ENCODE results near the gene RASAL1. TPM values are rescaled to one million over a fixed set of nuclear protein-coding genes. Genes with fewer than 3 reads are reported as not detected.

RASAL1 gene
- total RNA-seq, 2 experiments from 2014 or later, result 2.6 to 3.2 TPM

GRCh38 chr12:113071135-113072112, 64.1 kb downstream of the RASAL1 start:
- CTCF ChIA-PET, result interaction anchor here (0.6 to 3.1 kb wide), 7 partner anchors 18 to 332 kb away, joined by 3 to 11 read pairs (median 5); partner anchors contain the start of gene SDS
- Mint-ChIP-seq H3K36me3 (ENCODE audit: low read depth) (no peaks in the 10 kb centered on the region), H3K27ac (peak overlapping the region; percentile 83), H3K4me3 (peak overlapping the region; percentile 54), H3K4me1 (ENCODE audit: low read depth) (peaks cover 62% of the 10 kb centered on the region), H3K9me3 (no peaks in the 10 kb centered on the region), H3K27me3 (ENCODE audit: low read depth) (no peaks in the 10 kb centered on the region)
- intact Hi-C loops (cut with micrococcal nuclease), result no loop called here
- no peak for DNase-seq

GRCh38 chr12:113070117-113070906, 65.2 kb downstream of the RASAL1 start:
- intact Hi-C loops (cut with micrococcal nuclease), result loop anchor here (1.0 kb wide), 2 partner anchors 19 to 22 kb away; no protein-coding TSS in a partner anchor

GRCh38 chr12:113069751-113070116, 65.8 kb downstream of the RASAL1 start:
- Mint-ChIP-seq H3K36me3 (ENCODE audit: low read depth) (no peaks in the 10 kb centered on the region), H3K9me3 (no peaks in the 10 kb centered on the region), H3K4me1 (ENCODE audit: low read depth) (peaks cover 59% of the 10 kb centered on the region), H3K4me3 (no peak overlapping the region), H3K27me3 (ENCODE audit: low read depth) (no peaks in the 10 kb centered on the region), H3K27ac (peak overlapping the region; percentile 83)
- DNase-seq, result no peak
- CTCF ChIA-PET, result interaction anchor here (1.5 to 3.1 kb wide), 3 partner anchors 21 to 77 kb away, joined by 5 to 11 read pairs (median 6); no protein-coding TSS in a partner anchor
- intact Hi-C loops (cut with micrococcal nuclease), result loop anchor here (1.0 kb wide), 2 partner anchors 20 to 21 kb away; no protein-coding TSS in a partner anchor

More at GRCh38 chr12:113070117-113070906, 65.2 kb downstream of the RASAL1 start:
- Mint-ChIP-seq H3K9me3 (no peaks in the 10 kb centered on the region), H3K4me3 (peak overlapping the region; percentile 54), H3K4me1 (ENCODE audit: low read depth) (peaks cover 64% of the 10 kb centered on the region), H3K36me3 (ENCODE audit: low read depth) (no peaks in the 10 kb centered on the region), H3K27ac (peak overlapping the region; percentile 83), H3K27me3 (ENCODE audit: low read depth) (no peaks in the 10 kb centered on the region)
- CTCF ChIA-PET, result interaction anchor here (0.6 to 3.1 kb wide), 6 partner anchors 19 to 127 kb away, joined by 3 to 11 read pairs (median 6); no protein-coding TSS in a partner anchor
- DNase-seq, result peak; percentile 90

GRCh38 chr12:113069149-113069548, 66.4 kb downstream of the RASAL1 start:
- CTCF ChIA-PET, result interaction anchor here (1.5 to 3.1 kb wide), 3 partner anchors 20 to 76 kb away, joined by 5 to 11 read pairs (median 6); no protein-coding TSS in a partner anchor
- H3K36me3 Mint-ChIP-seq (ENCODE audit: low read depth), result no peaks in the 10 kb centered on the region
- intact Hi-C loops (cut with micrococcal nuclease), result no loop called here
- H3K27me3 Mint-ChIP-seq (ENCODE audit: low read depth), result no peaks in the 10 kb centered on the region
- no peaks in the 10 kb centered on the region for H3K9me3 Mint-ChIP-seq
- H3K4me3 Mint-ChIP-seq, result no peak overlapping the region
- no peak overlapping the region for H3K27ac Mint-ChIP-seq
- peaks cover 59% of the 10 kb centered on the region for H3K4me1 Mint-ChIP-seq (ENCODE audit: low read depth)
- no peak for DNase-seq

GRCh38 chr12:113067987-113068935, 67.3 kb downstream of the RASAL1 start:
- CTCF ChIA-PET, result interaction anchor here (1.2 to 1.5 kb wide), 4 partner anchors 10 to 30 kb away, joined by 3 to 6 read pairs (median 4); no protein-coding TSS in a partner anchor
- no peak for DNase-seq
- H3K27ac Mint-ChIP-seq, result no peak overlapping the region
- peaks cover 51% of the 10 kb centered on the region for H3K4me1 Mint-ChIP-seq (ENCODE audit: low read depth)
- H3K36me3 Mint-ChIP-seq (ENCODE audit: low read depth), result no peaks in the 10 kb centered on the region
- H3K4me3 Mint-ChIP-seq, result no peak overlapping the region
- H3K9me3 Mint-ChIP-seq, result no peaks in the 10 kb centered on the region
- H3K27me3 Mint-ChIP-seq (ENCODE audit: low read depth), result no peaks in the 10 kb centered on the region
- intact Hi-C loops (cut with micrococcal nuclease), result no loop called here

- Mint-ChIP-seq H3K9me3 (no peaks in the 10 kb centered on the region), H3K4me3 (no peak overlapping the region), H3K27ac (no peak overlapping the region), H3K27me3 (ENCODE audit: low read depth) (no peaks in the 10 kb centered on the region), H3K36me3 (ENCODE audit: low read depth) (no peaks in the 10 kb centered on the region), H3K4me1 (ENCODE audit: low read depth) (peaks cover 44% of the 10 kb centered on the region)
- intact Hi-C loops (cut with micrococcal nuclease), result no loop called here
- CTCF ChIA-PET, result interaction anchor here (1.2 to 1.6 kb wide), 3 partner anchors 8 to 12 kb away, joined by 3 to 4 read pairs (median 3); no protein-coding TSS in a partner anchor
- no peak for DNase-seq
Observed at GRCh38 chr12:113066813-113067400, 68.7 kb downstream of the RASAL1 start.

- CTCF ChIA-PET, result interaction anchor here (0.6 to 1.2 kb wide), 6 partner anchors 14 to 165 kb away, joined by 3 to 4 read pairs (median 3); no protein-coding TSS in a partner anchor
- Mint-ChIP-seq H3K27ac (no peak overlapping the region), H3K36me3 (ENCODE audit: low read depth) (no peaks in the 10 kb centered on the region), H3K27me3 (ENCODE audit: low read depth) (no peaks in the 10 kb centered on the region), H3K4me3 (no peak overlapping the region), H3K4me1 (ENCODE audit: low read depth) (peaks cover 42% of the 10 kb centered on the region), H3K9me3 (no peaks in the 10 kb centered on the region)
- intact Hi-C loops (cut with micrococcal nuclease), result no loop called here
- no peak for DNase-seq
Observed at GRCh38 chr12:113065126-113066007, 70.2 kb downstream of the RASAL1 start.

GRCh38 chr12:113064395-113065125, 71.0 kb downstream of the RASAL1 start:
- Mint-ChIP-seq H3K27ac (no peak overlapping the region), H3K4me1 (ENCODE audit: low read depth) (peaks cover 35% of the 10 kb centered on the region), H3K9me3 (no peaks in the 10 kb centered on the region), H3K4me3 (no peak overlapping the region), H3K36me3 (ENCODE audit: low read depth) (no peaks in the 10 kb centered on the region), H3K27me3 (ENCODE audit: low read depth) (no peaks in the 10 kb centered on the region)
- CTCF ChIA-PET, result interaction anchor here (0.6 to 1.1 kb wide), 2 partner anchors 164 to 165 kb away, joined by 3 to 4 read pairs; no protein-coding TSS in a partner anchor
- no peak for DNase-seq
- intact Hi-C loops (cut with micrococcal nuclease), result no loop called here

GRCh38 chr12:113063396-113064350, 71.9 kb downstream of the RASAL1 start:
- Mint-ChIP-seq H3K27ac (no peak overlapping the region), H3K9me3 (no peaks in the 10 kb centered on the region), H3K27me3 (ENCODE audit: low read depth) (no peaks in the 10 kb centered on the region), H3K4me1 (ENCODE audit: low read depth) (peaks cover 32% of the 10 kb centered on the region), H3K36me3 (ENCODE audit: low read depth) (no peaks in the 10 kb centered on the region), H3K4me3 (no peak overlapping the region)
- intact Hi-C loops (cut with micrococcal nuclease), result no loop called here
- no peak for DNase-seq
- CTCF ChIA-PET, result interaction anchor here (1.1 kb wide), 1 partner anchor 163 kb away, joined by 3 read pairs; no protein-coding TSS in a partner anchor

Measured in activated naive CD4-positive, alpha-beta T cell treated with anti-CD3 and anti-CD28 coated beads for 36 hours (primary cell).